ENCODE data around the gene ZNF492. TPM values are rescaled to one million over a fixed set of nuclear protein-coding genes. Genes with fewer than 3 reads are reported as not detected.
"Not testable (repeated sequence)": the region's sequence is repeated elsewhere in the genome, so short reads cannot be mapped to it uniquely, and the experiment has no call there.

The ZNF492 gene
- total and polyA plus RNA-seq, 10 donors, result 0.04 to 1.3 (median 0.73) TPM; not detected in 1

GRCh38 chr19:22634450-22634827 lies 315 bp downstream of the ZNF492 start:
- peaks cover 0 to 11% (median 0%) of the 10 kb centered on the region in 6 donors for H3K4me1 ChIP-seq
- 0 to 6% (median 1%) methylated on average over 10 to 24 of the region's 24 CpGs for WGBS, 5 donors
- TF ChIP-seq, protein P1, sequence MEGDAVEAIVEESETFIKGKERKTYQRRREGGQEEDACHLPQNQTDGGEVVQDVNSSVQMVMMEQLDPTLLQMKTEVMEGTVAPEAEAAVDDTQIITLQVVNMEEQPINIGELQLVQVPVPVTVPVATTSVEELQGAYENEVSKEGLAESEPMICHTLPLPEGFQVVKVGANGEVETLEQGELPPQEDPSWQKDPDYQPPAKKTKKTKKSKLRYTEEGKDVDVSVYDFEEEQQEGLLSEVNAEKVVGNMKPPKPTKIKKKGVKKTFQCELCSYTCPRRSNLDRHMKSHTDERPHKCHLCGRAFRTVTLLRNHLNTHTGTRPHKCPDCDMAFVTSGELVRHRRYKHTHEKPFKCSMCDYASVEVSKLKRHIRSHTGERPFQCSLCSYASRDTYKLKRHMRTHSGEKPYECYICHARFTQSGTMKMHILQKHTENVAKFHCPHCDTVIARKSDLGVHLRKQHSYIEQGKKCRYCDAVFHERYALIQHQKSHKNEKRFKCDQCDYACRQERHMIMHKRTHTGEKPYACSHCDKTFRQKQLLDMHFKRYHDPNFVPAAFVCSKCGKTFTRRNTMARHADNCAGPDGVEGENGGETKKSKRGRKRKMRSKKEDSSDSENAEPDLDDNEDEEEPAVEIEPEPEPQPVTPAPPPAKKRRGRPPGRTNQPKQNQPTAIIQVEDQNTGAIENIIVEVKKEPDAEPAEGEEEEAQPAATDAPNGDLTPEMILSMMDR (IDR thresholded peaks at IDR 0.05 in 8 of 11, conservative IDR thresholded peaks at IDR 0.05 in 3 of 11), result no peak
- TF ChIP-seq POLR2A (IDR thresholded peaks at IDR 0.05), result no peak
- no peak for TF ChIP-seq POLR2AphosphoS5 (IDR thresholded peaks at IDR 0.05)
- H3K9me3 ChIP-seq, result peaks cover 0 to 56% (median 27%) of the 10 kb centered on the region in 8 donors
- intact Hi-C loops (cut with DNase I; ENCODE audit: low total_unique reads), result no loop called here
- peak overlapping the region; percentile 16 to 81 (median 54) for H3K4me3 ChIP-seq
- H3K27ac ChIP-seq, result peak overlapping the region in 3 of 8 donors; percentile 31 to 45 (median 39)
- H3K27me3 ChIP-seq (replicated peaks in 1 of 7), result no peaks in the 10 kb centered on the region
- H3K36me3 ChIP-seq, result no peaks in the 10 kb centered on the region
- DNase-seq, result peak; percentile 54

GRCh38 chr19:22685493-22685892 lies 51.4 kb downstream of the ZNF492 start:
- intact Hi-C loops (cut with DNase I; ENCODE audit: low total_unique reads); H3K4me3 ChIP-seq; H3K27me3 ChIP-seq (replicated peaks in 1 of 7); H3K4me1 ChIP-seq; DNase-seq; H3K27ac ChIP-seq; H3K36me3 ChIP-seq: not testable (repeated sequence)
- 72 to 98% (median 92%) methylated on average over 2 of the region's 2 CpGs for WGBS, 5 donors
- peaks cover 26 to 100% (median 97%) of the 10 kb centered on the region in 8 donors for H3K9me3 ChIP-seq

DNA sequence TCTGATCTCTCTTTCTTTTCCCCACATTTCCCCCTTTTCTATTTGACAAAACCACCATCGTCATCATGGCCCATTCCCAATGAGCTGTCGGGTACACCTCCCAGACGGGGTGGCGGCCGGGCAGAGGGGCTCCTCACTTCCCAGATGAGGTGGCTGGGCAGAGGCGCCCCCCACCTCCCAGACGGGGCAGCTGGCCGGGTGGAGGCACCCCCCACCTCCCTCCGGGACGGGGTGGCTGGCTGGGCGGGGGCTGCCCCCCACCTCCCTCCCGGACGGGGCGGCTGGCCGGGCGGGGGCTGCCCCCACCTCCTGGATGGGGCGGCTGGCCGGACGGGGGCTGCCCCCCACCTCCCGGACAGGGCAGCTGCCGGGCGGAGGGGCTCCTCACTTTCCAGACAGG lies 68.5 kb downstream of the ZNF492 start:
- H3K4me3 ChIP-seq; DNase-seq; H3K27ac ChIP-seq; intact Hi-C loops (cut with DNase I; ENCODE audit: low total_unique reads); H3K36me3 ChIP-seq; H3K4me1 ChIP-seq; H3K27me3 ChIP-seq (replicated peaks in 1 of 7): not testable (repeated sequence)
- WGBS, 5 donors, result 83 to 95% (median 90%) methylated on average over 7 to 22 of the region's 22 CpGs
- H3K9me3 ChIP-seq, result peaks cover 3 to 99% (median 84%) of the 10 kb centered on the region in 8 donors

DNA sequence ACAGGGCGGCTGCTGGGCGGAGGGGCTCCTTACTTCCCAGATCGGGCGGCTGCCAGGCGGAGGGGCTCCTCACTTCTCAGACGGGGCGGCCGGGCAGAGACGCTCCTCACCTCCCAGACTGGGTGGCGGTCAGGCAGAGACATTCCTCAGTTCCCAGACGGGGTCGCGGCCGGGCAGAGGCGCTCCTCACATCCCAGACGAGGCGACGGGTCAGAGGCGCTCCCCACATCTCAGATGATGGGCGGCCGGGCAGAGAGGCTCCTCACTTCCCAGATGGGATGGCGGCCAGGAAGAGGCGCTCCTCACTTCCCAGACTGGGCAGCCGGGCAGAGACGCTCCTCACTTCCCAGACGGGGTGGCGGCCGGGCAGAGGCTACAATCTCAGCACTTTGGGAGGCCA lies 69.0 kb downstream of the ZNF492 start:
- DNase-seq; H3K4me1 ChIP-seq; H3K27me3 ChIP-seq (replicated peaks in 1 of 7); H3K4me3 ChIP-seq; H3K36me3 ChIP-seq; H3K27ac ChIP-seq; intact Hi-C loops (cut with DNase I; ENCODE audit: low total_unique reads): not testable (repeated sequence)
- 92 to 100% (median 94%) methylated on average over 2 to 28 of the region's 28 CpGs for WGBS, 5 donors
- peaks cover 3 to 99% (median 85%) of the 10 kb centered on the region in 8 donors for H3K9me3 ChIP-seq

GRCh38 chr19:22708983-22709382 lies 74.9 kb downstream of the ZNF492 start:
- DNase-seq, result no peak
- no peak overlapping the region for H3K4me3 ChIP-seq
- no peaks in the 10 kb centered on the region for H3K4me1 ChIP-seq
- no peaks in the 10 kb centered on the region for H3K27me3 ChIP-seq (replicated peaks in 1 of 7)
- no peaks in the 10 kb centered on the region for H3K36me3 ChIP-seq
- WGBS, 5 donors, result 24 to 42% (median 27%) methylated on average over 10 to 27 of the region's 27 CpGs
- TF ChIP-seq POLR2A (IDR thresholded peaks at IDR 0.05), result no peak
- no peak for TF ChIP-seq POLR2AphosphoS5 (IDR thresholded peaks at IDR 0.05)
- TF ChIP-seq, protein P1 (IDR thresholded peaks at IDR 0.05 in 8 of 11, conservative IDR thresholded peaks at IDR 0.05 in 3 of 11), result no peak
- peaks cover 0 to 98% (median 84%) of the 10 kb centered on the region in 8 donors for H3K9me3 ChIP-seq
- H3K27ac ChIP-seq, result no peak overlapping the region
- intact Hi-C loops (cut with DNase I; ENCODE audit: low total_unique reads), result no loop called here

Small RNA genes within 50 kb of the gene (small RNA-seq; reads per million reads assigned to genes)
- 0 reads per million in 4 donors for gene AC011467.2

Other genes starting within 250 kb of the ZNF492 start
- gene ZNF98, start 212.0 kb upstream of the ZNF492 start, total RNA-seq, result 1 to 10 TPM in 2 of 7 donors, under 1 TPM in 3, not detected in 2; 0.33 to 1.4 (median 0.51) TPM
- under 1 TPM in 1 of 3 donors, not detected in 2; 0.06 TPM for gene ZNF98, start 212.0 kb upstream of the ZNF492 start, polyA plus RNA-seq
- under 1 TPM; 0.09 to 0.66 (median 0.22) TPM for gene ZNF99, start 149.8 kb downstream of the ZNF492 start, total RNA-seq
- under 1 TPM; 0.02 to 0.05 (median 0.03) TPM for gene ZNF99, start 149.8 kb downstream of the ZNF492 start, polyA plus RNA-seq
- not detected for gene ZNF723, start 198.0 kb downstream of the ZNF492 start, total RNA-seq
- gene ZNF723, start 198.0 kb downstream of the ZNF492 start, polyA plus RNA-seq, result not detected